WI38 (cell line): ENCODE results near the gene NEK1.

Experiments
- H3K4me3 ChIP-seq: 2 replicates; pipeline ENCODE4 v1.5.1; 2011; ENCODE audit warnings: low read depth, mild to moderate bottlenecking, control low read depth, low read length
- CTCF ChIP-seq: IDR thresholded peaks from 2 replicates; pipeline ENCODE4 v1.5.1; 2012; ENCODE audit warnings: low read depth, mild to moderate bottlenecking, control low read depth, low read length

NEK1 gene

GRCh38 chr4:169376421-169376820, 236.0 kb downstream of the NEK1 start:
- H3K4me3 ChIP-seq, result no peak overlapping the region
- no peak for TF ChIP-seq CTCF

- no peak for TF ChIP-seq CTCF
- no peak overlapping the region for H3K4me3 ChIP-seq
Measured at GRCh38 chr4:169372791-169373190, 239.6 kb downstream of the NEK1 start.

DNA sequence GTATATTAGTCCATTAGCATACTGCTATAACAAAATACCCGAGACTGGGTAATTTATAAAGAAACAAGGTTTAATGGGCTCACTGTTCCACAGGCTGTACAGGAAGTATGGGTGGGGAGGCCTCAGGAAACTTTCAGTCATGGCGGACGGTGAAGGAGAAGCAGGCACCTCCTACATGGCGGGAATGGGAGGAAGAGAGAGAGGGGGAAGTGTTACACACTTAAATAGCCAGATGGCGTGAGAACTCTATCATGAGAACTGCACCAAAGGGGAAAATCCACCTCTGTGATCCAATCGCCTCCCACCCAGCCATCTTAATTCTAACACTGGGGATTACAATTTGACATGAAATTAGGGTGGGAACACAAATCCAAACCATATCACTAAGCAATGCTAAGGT, 242.7 kb downstream of the NEK1 start:
- TF ChIP-seq CTCF, result no peak
- no peak overlapping the region for H3K4me3 ChIP-seq

DNA sequence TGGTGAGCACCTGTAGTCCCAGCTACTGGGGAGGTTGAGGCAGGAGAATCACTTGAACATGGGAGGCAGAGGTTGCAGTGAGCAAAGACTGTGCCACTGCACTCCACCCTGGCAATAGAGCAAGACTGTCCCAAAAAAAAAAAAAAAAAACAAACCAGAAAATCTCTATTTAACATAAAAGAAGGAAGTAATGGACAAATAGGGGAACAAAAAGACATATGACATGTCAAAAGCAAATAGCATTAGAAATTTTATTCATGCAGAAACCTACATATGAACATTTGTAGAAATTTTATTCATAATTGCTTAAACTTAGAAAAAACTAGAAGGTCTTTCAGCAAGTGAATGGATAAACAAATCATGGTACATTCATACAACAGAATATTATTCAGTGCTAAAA, 244.6 kb downstream of the NEK1 start:
- no peak for TF ChIP-seq CTCF
- H3K4me3 ChIP-seq, result no peak overlapping the region

DNA sequence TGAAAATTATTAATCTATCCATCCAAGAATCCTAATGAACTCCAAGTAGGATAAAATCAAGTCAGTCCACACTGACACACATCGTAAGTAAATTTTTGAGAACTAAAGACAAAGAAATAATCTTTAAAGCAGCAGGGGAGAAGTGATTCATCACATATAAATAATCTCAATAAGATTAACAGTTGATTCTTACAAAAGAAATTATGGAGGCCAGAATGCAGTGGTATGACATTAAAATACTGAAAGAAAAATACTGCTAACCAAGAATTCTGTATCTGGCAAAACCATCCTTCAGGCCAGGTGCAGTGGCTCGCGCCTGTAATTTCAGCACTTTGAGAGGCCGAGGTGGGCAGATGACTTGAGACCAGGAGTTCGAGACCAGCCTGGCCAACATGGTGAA, 245.6 kb downstream of the NEK1 start:
- no peak overlapping the region for H3K4me3 ChIP-seq
- TF ChIP-seq CTCF, result no peak

DNA sequence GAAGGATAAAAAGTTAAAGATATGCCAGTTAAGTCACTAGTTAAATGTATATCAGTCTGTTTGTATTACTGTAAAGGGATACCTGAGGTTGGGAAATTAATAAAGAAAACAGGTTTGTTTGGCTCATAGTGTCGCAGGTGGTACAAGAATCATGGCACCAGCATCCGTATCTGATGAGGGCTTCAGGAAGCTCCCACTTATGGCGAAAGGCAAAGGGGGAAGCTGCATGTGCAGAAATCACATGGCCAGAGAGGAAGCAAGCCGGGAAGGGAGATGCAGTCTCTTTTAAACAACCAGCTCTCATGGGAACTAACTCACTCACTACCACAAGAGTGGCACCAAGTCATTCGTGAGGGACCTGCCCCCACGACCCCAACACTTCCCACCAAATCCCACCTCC, 249.8 kb downstream of the NEK1 start:
- H3K4me3 ChIP-seq, result no peak overlapping the region
- TF ChIP-seq CTCF, result no peak

DNA sequence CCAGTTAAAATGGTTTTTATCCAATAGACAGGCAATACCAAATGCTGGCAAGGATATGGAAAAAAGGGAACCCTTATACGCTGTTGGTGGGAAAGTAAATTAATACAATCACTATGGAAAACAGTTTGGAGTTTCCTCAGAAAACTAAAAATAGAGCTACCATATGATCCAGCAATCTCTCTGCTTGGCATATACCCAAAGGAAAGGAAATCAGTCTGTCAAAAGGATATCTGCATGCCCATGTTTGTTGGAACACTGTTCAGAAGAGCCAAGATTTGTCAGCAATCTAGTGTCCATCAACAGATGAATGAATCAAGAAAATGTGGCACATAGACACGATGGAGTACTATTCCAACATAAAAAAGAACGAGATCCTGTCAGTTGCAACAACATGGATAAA, 250.6 kb downstream of the NEK1 start:
- no peak overlapping the region for H3K4me3 ChIP-seq
- no peak for TF ChIP-seq CTCF

GRCh38 chr4:169359961-169360360, 252.4 kb downstream of the NEK1 start:
- TF ChIP-seq CTCF, result no peak
- H3K4me3 ChIP-seq, result no peak overlapping the region
